ENCODE data around the gene INVS. TPM values are rescaled to one million over a fixed set of nuclear protein-coding genes. Genes with fewer than 3 reads are reported as not detected.
A peak's percentile ranks its signal among the peaks of the same experiment; 100 is the strongest.
"Not testable (repeated sequence)": the region's sequence is repeated elsewhere in the genome, so short reads cannot be mapped to it uniquely, and the experiment has no call there.

The INVS gene
- total RNA-seq, 1 donor from 2014 or later, result 32.4 TPM

DNA sequence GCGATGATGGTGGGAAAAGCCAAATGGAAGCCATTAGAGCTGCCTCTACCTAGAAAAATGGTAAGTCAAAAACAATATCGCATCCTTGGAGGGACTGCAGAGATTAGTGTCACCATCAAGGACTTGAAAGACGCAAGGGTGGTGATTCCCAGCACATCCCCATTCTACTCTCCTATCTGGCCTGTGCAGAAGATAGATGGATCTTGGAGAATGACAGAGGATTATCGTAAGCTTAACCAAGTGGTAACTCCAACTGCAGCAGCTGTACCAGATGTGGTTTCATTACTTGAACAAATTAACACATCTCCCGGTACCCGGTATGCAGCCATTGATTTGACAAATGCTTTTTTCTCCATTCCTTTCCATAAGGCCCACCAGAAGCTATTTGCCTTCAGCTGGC is 24.1 kb upstream of the INVS start:
- no peak for ATAC-seq
- DNase-seq (ENCODE audit: low spot score), result no peak
- intact Hi-C loops (cut with DNase I), result no loop called here

DNA sequence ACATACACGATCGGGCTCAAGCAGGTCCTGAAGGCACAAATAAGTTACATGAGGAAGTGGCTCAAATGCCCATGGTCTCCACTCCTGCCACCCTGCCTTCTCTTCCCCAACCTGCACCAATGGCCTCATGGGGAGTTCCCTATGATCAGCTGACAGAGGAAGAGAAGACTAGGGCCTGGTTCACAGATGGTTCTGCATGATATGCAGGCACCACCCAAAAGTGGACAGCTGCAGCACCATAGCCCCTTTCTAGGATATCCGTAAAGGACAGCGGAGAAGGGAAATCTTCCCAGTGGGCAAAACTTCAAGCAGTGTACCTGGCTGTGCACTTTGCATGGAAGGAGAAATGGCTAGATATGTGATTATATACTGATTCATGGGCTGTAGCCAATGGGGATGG is 22.8 kb upstream of the INVS start:
- DNase-seq (ENCODE audit: low spot score); ATAC-seq; intact Hi-C loops (cut with DNase I): not testable (repeated sequence)

DNA sequence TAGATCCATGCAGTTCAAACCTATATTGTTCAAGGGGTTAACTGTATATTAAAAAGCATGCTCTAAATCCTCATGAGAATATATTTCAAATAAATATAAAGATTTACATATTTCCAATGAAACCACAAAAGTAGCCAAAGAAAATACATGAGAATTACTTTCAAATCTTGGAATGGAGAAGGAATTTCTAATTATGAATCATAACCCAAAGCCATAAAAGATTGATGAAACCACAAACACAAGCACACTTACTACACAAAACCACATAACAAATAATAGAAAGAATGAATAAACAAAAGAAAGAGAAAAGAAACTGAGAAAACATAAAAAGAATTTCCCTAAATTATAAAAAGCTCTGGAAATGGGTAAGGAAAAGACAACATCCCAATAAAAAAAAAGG is 16.3 kb upstream of the INVS start:
- ATAC-seq (no peak), DNase-seq (ENCODE audit: low spot score) (no peak)
- intact Hi-C loops (cut with DNase I), result no loop called here

DNA sequence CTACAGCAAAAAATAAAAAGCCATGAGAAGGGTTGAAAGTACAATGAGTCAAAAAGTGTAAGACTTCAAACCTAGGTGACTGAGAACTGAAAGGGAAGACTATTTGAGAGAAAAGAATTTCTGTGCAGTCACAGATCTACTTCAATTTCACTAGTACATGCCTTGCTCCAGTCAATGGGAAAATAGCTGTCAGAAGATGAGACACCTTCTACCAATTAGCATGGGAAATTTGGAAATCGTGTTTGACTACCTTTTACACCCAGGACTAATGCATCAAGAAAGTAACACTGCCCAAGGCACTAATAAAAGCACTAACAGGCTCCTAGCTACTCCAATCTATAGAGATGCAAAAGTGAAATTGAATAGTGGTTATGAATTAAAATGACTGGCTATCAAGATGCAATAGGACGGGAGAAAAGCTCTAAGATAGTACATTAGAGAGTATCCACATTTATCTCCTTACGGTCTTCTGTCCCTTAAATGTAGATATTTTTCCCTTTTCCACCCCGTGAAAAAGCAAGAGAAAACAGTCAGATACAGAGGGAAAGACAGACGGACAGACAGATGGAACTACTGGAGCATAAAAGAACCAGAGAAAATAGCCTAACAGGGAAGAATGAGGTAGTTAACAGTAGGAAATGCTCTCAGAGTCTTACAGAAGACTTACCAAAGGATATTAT is 15.5 kb upstream of the INVS start:
- no peak for ATAC-seq
- no peak for DNase-seq (ENCODE audit: low spot score)
- intact Hi-C loops (cut with DNase I), result no loop called here

DNA sequence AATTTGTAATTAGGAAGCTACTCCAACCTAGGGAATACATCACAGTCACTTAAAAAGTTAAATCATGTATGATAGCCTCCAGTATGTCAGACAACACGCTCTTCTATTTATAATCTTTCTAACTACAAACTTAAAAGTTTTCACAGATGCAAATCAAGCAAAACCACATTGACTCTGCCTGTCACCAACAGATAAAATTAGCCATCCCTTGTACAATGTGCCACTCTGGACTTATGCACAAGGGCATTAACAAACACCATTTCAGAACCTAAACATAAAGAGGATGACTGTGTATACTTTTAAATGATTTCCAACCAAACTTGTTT is 15.0 kb upstream of the INVS start:
- DNase-seq (ENCODE audit: low spot score) (no peak), ATAC-seq (no peak)
- intact Hi-C loops (cut with DNase I), result no loop called here

DNA sequence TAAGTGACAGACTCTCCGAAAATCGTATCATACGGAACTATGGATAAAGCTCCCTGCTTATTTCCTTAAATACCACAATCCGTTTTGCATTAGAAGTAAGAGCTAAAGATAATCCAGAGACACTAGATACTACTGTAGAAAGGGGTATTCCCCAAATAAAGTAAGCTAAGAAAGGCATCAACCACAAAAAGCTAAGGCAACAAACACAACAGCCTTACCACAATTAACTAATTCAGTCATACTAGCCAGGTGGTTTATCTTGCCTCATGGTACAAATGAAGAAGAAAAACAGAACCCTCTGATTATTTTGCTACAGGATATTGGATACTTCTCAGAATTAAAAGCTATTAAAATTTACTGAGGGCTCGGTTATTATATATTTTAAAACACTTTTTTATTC is 14.3 kb upstream of the INVS start:
- ATAC-seq (no peak), DNase-seq (ENCODE audit: low spot score) (no peak)
- intact Hi-C loops (cut with DNase I), result no loop called here

DNA sequence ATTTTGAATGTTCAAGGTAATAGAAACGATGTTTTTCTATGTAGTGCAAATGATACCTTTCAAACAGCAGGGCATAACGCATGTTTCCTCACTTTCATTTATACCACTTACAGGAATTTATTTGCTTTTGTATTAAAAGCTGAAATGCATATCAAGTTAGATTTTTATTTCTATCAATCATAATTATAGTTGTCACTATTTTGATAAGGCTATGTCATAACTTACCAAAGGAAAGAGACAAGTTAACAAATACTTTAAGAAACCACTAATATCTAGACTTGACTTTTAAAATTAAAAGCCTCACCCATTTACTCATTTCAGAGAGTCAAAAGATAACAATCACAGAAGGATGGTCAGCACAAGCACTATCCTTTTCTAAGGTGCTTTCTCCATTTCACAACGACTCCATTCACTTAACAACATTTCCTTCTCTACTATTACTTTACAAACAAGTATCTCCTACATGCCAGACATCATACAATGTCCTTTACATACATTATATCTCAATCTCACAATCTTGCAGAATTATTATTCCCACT is 12.9 kb upstream of the INVS start:
- DNase-seq (ENCODE audit: low spot score) (no peak), ATAC-seq (no peak)
- intact Hi-C loops (cut with DNase I), result no loop called here

DNA sequence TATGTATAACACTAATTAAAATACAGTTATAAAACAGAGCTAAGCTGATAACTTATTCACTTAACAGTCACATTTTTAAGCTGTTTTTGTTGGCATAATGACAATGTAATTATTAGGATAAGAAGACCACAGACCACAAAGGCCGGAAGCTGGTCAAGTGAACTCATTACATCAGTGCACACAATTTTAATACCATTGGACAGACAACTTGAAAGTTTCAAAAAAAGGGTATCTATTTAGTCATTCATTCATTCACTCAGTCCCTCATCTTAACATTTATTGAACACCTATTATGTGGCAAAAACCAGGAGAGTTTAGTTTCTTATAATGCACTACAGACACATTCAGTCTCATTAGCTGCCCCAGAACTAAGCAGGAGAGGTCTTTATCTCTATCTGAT is 11.8 kb upstream of the INVS start:
- ATAC-seq, result no peak
- no peak for DNase-seq (ENCODE audit: low spot score)
- intact Hi-C loops (cut with DNase I), result no loop called here

DNA sequence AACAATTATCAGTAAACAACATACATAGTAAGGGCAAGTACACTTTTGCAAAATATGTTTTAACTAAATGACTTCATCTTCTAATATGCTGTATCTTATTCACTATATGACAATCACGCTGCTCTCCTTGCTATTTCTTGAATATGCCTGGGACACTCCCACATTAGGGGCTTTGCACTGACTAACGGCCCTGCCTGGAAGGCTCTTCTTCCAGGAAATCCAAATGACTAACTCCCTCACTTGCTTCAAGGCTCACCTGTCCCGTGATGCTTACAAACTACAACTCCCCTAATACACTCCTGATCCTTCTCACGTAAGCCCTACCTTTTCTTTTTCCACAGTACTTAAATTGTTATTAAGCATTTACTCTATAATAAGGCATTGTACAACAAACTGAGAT is 10.8 kb upstream of the INVS start:
- ATAC-seq (no peak), DNase-seq (ENCODE audit: low spot score) (no peak)
- intact Hi-C loops (cut with DNase I), result no loop called here

DNA sequence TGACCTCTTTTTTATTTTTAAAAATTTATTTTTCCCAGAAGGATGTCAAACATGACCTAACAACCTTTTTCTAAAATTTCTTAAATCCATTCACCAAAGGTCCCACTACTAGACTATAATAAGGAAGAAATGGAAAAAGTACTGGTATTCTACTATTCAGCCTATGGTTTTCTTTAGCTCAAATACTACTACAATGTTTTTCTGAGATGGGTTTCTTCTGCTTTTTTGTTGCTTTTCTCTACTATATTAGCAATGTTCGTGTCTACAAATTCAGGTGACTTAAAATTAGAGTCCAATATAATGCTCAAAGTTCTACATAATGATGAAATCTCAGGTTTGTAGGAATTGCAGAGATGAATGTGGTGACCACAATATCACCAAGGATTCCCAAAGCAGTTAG is 8.2 kb upstream of the INVS start:
- intact Hi-C loops (cut with DNase I), result no loop called here
- no peak for ATAC-seq

DNA sequence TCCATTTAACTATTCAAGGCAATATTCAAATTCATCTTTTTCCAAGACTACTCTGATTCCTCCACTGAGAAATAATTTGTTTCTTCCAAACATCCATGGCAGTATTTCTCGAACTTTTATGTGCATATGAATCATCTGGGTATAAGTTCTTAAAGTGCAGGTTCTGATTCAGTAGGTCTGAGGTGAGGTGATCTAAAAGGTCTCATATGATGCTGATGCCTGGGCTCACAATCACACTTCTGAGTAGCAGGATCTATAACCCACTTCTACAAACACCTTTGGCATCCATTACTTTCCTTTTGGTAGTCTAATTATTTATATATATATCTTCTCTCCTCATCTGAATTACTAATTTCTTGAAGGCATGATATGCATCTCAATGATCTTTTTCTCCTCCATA is 7.4 kb upstream of the INVS start:
- intact Hi-C loops (cut with DNase I), result no loop called here
- no peak for DNase-seq (ENCODE audit: low spot score)

More for the DNA sequence above, 8.2 kb upstream of the INVS start:
- DNase-seq (ENCODE audit: low spot score), result no peak

DNA sequence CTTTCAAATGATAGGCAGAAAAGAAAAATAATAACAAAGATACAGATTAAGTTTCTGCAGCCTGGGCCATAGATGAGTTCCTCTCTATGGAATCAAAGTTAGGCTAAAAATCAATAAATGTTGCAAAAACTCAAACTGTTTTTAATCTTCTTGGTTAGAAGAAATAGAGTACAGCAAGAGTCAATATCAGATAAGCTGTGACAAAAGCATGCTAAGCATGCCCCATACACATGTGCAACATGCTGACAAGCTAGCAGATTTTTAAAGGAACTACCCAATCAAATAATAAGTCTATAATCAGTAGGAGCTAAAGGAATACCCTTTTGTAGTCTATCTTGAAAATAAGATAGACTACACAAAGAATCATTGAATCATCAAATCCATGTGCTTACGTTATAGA is 7.0 kb upstream of the INVS start:
- intact Hi-C loops (cut with DNase I), result no loop called here
- DNase-seq (ENCODE audit: low spot score) (no peak), ATAC-seq (no peak)

More for the DNA sequence above, 7.4 kb upstream of the INVS start:
- ATAC-seq, result no peak

DNA sequence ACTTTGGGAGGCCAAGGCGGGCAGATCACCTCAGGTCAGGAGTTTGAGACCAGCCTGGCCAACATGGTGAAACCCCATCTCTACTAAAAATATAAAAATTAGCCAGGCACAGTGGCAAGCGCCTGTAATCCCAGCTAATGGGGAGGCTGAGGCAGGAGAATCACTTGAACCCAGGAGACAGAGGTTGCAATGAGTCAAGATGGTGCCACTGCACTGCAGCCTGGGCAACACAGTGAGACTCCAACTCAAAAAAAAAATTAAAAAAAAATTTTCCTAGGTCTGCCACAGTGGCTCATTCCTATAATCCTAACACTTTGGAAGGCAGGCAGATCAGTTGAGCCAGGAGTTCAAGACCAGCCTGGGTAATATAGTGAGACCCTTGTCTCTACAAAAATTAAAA is 4.6 kb upstream of the INVS start:
- DNase-seq (ENCODE audit: low spot score); ATAC-seq; intact Hi-C loops (cut with DNase I): not testable (repeated sequence)

DNA sequence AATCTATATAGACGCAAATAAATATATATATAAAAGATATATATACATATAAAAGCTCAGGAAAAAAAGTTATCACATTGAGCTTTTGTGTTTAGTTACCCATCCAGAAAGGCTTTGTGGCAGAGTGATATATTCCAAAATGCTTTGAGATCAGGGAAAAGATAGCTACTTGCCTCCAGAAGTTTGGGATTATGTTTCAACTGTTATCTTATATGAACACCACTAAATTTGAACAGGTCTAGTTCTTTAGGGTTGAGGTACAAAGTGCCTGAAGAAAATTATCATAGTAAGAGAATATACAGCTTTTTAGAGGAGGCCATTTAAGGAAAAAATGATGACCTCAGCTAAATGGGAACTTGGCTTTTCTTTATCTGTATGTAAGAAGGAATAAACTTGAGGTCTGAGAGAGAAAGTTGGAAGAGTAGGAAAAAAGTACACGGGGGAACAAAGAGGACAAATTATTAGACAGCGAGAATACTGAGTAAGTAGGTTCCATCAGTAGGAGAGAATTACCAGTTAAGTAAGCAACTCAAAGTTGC is 2.6 kb upstream of the INVS start:
- ATAC-seq (no peak), DNase-seq (ENCODE audit: low spot score) (no peak)
- intact Hi-C loops (cut with DNase I), result no loop called here

DNA sequence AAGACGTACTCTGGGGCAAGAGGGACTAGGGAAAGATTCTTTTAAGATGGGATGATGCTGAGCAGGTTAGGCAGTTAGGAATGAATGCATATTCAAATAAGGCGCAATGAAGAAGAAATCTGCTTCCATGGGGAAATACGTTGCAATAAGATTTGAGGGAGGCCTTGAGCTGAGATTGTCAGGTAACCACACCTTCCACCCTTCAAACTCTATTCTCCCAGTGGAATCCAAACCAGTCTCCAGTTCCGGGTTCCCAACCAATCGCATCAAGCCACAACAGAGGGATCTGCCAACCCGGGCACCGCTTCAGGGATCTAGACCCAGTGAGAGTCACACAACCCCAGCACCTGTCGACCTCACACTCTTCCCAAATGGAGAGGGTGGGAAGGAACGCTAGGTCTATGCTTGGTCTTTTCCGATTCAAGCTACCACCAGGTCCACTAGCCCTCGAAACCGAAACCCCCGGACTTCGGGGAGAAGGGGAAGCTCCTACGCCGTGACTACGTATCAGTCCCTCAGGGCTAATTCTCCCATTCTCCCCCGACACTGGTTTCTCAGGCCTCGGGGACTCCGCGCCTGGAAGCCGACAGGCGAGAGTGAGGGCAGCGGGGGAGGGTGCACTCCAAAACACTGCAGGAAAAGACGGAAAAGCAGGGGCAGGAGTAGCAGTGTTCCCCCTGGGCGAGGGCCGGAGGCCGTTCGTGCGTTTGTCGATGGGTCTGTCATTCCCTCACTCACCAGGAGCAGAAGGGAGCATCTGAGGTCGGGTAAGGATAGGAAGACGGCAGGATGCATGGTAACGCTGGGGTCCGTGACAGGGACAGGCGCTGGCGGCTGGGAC is 777 bp upstream of the INVS start:
- DNase-seq (ENCODE audit: low spot score) (peak; percentile 64), ATAC-seq (peak; percentile 1)
- intact Hi-C loops (cut with DNase I), result no loop called here

DNA sequence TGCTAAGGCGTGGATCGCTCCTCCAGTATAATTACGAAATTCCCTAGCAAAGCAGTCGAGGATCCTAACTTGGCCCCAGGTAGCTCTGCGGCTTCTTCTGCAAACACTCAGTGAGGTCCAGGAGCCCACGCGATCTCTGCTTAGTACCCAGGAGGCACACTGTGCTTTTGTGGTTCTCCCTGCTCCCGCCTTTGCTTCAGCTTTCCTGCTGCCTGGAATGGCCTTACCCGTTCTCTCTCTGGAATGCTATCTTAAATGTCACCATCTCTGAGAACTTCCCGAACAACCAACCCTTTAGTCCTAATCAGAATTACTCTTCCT is 639 bp downstream of the INVS start:
- peak; percentile 19 for ATAC-seq
- intact Hi-C loops (cut with DNase I), result no loop called here

DNA sequence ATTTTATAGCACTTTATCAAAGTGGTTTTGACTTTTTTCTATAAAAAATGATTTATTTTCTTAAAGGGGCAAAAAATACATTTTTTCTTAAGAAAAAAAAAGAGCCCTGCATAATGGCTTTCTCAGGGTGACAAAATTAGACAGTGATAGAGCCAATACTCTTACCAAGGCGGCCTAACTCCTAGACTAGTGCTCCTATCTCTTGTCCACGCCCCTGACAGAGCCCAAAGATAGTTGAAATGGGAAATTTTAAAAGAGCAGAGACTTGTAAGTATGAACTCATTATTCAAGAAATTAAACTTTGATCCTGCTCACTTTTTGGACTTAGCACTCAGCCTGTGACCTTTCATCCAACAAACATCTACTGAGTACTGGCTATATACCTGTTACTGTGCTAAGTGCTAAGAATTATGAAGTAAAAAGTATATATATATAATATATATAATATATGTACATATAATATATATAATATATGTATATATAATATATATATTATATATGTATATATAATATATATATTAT is 1.2 kb downstream of the INVS start:
- DNase-seq (ENCODE audit: low spot score) (no peak), ATAC-seq (no peak)
- intact Hi-C loops (cut with DNase I), result no loop called here

More for the DNA sequence above, 639 bp downstream of the INVS start:
- DNase-seq (ENCODE audit: low spot score), result no peak

DNA sequence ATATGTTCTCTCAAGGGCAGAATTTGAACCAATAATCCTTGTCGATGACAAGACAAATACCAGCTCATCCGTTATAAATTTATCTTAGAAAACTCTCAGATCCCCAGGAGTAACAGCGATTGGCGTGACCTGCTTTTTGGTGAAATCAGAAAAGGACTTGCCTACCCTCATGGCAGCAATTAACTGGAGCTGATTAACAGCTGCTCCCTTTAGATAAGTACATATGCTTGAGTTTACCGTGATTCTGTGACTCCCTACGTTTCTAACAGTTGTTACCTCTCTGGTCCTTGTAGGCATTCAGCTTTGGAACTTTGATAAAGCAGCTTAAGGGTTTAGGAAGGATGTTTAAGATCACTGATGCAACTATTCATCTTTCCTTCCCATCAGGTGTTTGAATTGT is 2.6 kb downstream of the INVS start:
- ATAC-seq, result no peak
- DNase-seq (ENCODE audit: low spot score), result no peak
- intact Hi-C loops (cut with DNase I), result no loop called here

DNA sequence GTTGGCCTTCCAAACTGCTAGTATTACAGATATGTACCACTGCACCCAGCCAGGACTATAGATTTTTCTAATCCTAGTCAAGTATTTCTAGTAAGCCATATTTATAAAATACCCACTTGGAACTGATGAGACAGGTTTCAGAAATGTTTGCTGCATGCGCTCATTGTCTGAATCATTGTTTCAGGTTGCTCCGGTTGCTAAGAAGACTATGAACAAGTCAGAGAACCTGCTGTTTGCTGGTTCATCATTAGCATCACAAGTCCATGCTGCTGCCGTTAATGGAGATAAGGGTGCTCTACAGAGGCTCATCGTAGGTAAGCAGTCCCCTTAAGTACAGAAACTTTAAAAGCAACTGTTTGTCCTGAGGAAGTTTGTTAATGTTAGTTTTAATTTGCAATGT is 5.3 kb downstream of the INVS start:
- intact Hi-C loops (cut with DNase I), result no loop called here
- no peak for DNase-seq (ENCODE audit: low spot score)
- no peak for ATAC-seq

DNA sequence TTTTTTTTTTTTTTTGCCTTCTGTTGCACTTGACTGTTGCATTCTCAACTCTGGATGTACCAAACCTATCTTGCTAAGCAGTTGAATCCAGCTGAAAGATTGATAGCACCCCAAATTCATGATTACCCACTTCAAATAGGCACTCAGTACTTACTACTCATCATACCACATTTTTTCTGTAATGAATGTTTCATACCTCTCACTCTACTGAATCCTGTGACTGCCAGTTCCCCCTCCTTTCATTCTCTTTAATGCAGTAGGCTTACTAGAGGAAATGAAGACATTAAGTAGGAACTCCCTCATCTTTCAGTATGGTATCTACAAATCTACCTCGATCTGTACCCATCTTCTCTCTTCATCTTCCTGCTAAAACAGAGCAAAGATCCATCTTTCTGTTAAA is 6.8 kb downstream of the INVS start:
- no peak for DNase-seq (ENCODE audit: low spot score)
- intact Hi-C loops (cut with DNase I), result no loop called here
- no peak for ATAC-seq
